ENCODE measurements around the gene OSBPL2. TPM values are rescaled to one million over a fixed set of nuclear protein-coding genes. Genes with fewer than 3 reads are reported as not detected.

The OSBPL2 gene
- total and polyA plus RNA-seq, 4 donors, result 9.9 to 19.7 (median 12.3) TPM

- Histone ChIP-seq H3K4me3 (ENCODE audit: low read depth in 1 of 3, low read length in 3 of 3) (no peak overlapping the region), H3K4me1 (ENCODE audit: control insufficient read depth in 4 of 4, insufficient read depth in 4 of 4, low read length in 3 of 4) (peaks cover 19 to 51% (median 30%) of the 10 kb centered on the region in 4 donors), H3K27ac (ENCODE audit: low read depth in 1 of 2, low read length in 2 of 2) (peak overlapping the region; percentile 9 to 49), H3K9ac (ENCODE audit: low read depth in 1 of 2, low read length in 2 of 2) (no peak overlapping the region), H3K36me3 (ENCODE audit: control insufficient read depth in 4 of 4, insufficient read depth in 3 of 4, low read depth in 1 of 4, low read length in 3 of 4) (peaks cover 0 to 6% (median under 1%) of the 10 kb centered on the region in 4 donors), H3K27me3 (ENCODE audit: control insufficient read depth in 4 of 4, insufficient read depth in 4 of 4, low read length in 3 of 4) (no peaks in the 10 kb centered on the region), H3K9me3 (ENCODE audit: control insufficient read depth in 4 of 4, low read length in 3 of 4) (no peaks in the 10 kb centered on the region)
- WGBS, result 75% methylated on average over 6 of the region's 6 CpGs
- no peak for DNase-seq (ENCODE audit: low spot score)
- TF ChIP-seq YY1 (IDR thresholded peaks at IDR 0.05) (no peak), HNF4G (IDR thresholded peaks at IDR 0.05) (no peak), HNF4A (conservative IDR thresholded peaks at IDR 0.05) (no peak), MAX (IDR thresholded peaks at IDR 0.05) (no peak), CTCF (IDR thresholded peaks at IDR 0.05; ENCODE audit: low read depth, low read length, missing input control) (no peak), RAD21 (IDR thresholded peaks at IDR 0.05) (no peak), FOXA1 (IDR thresholded peaks at IDR 0.05) (no peak), REST (IDR thresholded peaks at IDR 0.05) (no peak), JUND (IDR thresholded peaks at IDR 0.05) (no peak), FOXA2 (IDR thresholded peaks at IDR 0.05) (no peak), EGR1 (IDR thresholded peaks at IDR 0.05; ENCODE audit: low read depth in 2 of 2) (no peak), ZBTB33 (IDR thresholded peaks at IDR 0.05) (no peak), RXRA (IDR thresholded peaks at IDR 0.05) (peak; percentile 19 to 46), SP1 (IDR thresholded peaks at IDR 0.05) (no peak), NR2F2 (IDR thresholded peaks at IDR 0.05) (peak; percentile 80)
Measured at GRCh38 chr20:62242176-62242575, 3.9 kb downstream of the OSBPL2 start.

- TF ChIP-seq MAX (IDR thresholded peaks at IDR 0.05), result no peak
- Histone ChIP-seq H3K4me1 (ENCODE audit: control insufficient read depth in 4 of 4, insufficient read depth in 4 of 4, low read length in 3 of 4) (peaks cover 14 to 44% (median 30%) of the 10 kb centered on the region in 4 donors), H3K9ac (ENCODE audit: low read depth in 1 of 2, low read length in 2 of 2) (no peak overlapping the region), H3K27me3 (ENCODE audit: control insufficient read depth in 4 of 4, insufficient read depth in 4 of 4, low read length in 3 of 4) (no peaks in the 10 kb centered on the region), H3K9me3 (ENCODE audit: control insufficient read depth in 4 of 4, low read length in 3 of 4) (no peaks in the 10 kb centered on the region), H3K36me3 (ENCODE audit: control insufficient read depth in 4 of 4, insufficient read depth in 3 of 4, low read depth in 1 of 4, low read length in 3 of 4) (peaks cover 0 to 6% (median under 1%) of the 10 kb centered on the region in 4 donors), H3K27ac (ENCODE audit: low read depth in 1 of 2, low read length in 2 of 2) (peak overlapping the region in 1 of 2 donors; percentile 9), H3K4me3 (ENCODE audit: low read depth in 1 of 3, low read length in 3 of 3) (no peak overlapping the region)
- 91% methylated on average over 22 of the region's 22 CpGs for WGBS
- no peak for DNase-seq (ENCODE audit: low spot score)
Measured at GRCh38 chr20:62243106-62243505, 4.8 kb downstream of the OSBPL2 start.

All from liver (tissue), 9 donors.